Peyer's patch (tissue), 4 donors: ENCODE measurements around the gene FIGN.

Experiments
- CTCF ChIP-seq, 6 experiments: fragments of 450-650 bp in 4 of 6; fragments of 200-600 bp in 2 of 6; sonication (generic) in 1 of 6; IDR thresholded peaks; one replicate each; pipeline ENCODE4 v1.5.1; 2017 to 2019; ENCODE audit warnings: antibody characterized with exemption in 6 of 6, mild to moderate bottlenecking in 3 of 6, moderate library complexity in 1 of 6
- POLR2A ChIP-seq, 2 donors: fragments of 450-650 bp; IDR thresholded peaks; one replicate each; pipeline ENCODE4 v1.5.1; 2017; ENCODE audit warnings: antibody characterized with exemption in 2 of 2, mild to moderate bottlenecking in 2 of 2, moderate library complexity in 2 of 2

- TF ChIP-seq CTCF (IDR thresholded peaks at IDR 0.05) (no peak), POLR2A (IDR thresholded peaks at IDR 0.05) (no peak)
Observed at GRCh38 chr2:163669506-163669905, 66.3 kb downstream of the FIGN start.
